IMR-90 (cell line): ENCODE data around the gene CCSER1. TPM values are rescaled to one million over a fixed set of nuclear protein-coding genes. Genes with fewer than 3 reads are reported as not detected.

Source experiments
- ATAC-seq: fragments of 200-7000 bp; cut with Tn5 transposase; 2 replicates; pipeline ENCODE4 v1.9.1; 2020; ENCODE audit warnings: low read depth, mild to moderate bottlenecking, moderate library complexity
- BruUV-seq: library from RNA; stranded (reverse); fragments of 400-500 nt; replicated peaks from 2 replicates; lab custom pipeline; 2021; lab: Mats Ljungman, UMichigan
- CTCF ChIA-PET: fragments of 300-600 bp; formaldehyde crosslinking; extraction: SDS; loops from one replicate; lab custom pipeline; 2021; ENCODE audit warnings: antibody characterized with exemption; lab: Yijun Ruan, JAX
- POLR2A ChIA-PET: fragments of 300-600 bp; sonication (Branson Sonifier 250); formaldehyde crosslinking; loops from one replicate; lab custom pipeline; 2022; ENCODE audit warnings: antibody characterized with exemption; ENCODE audit not compliant: unreplicated experiment; lab: Charles Lee
- DNase-seq: peaks from one replicate; pipeline ENCODE4 v3.0.0; 2013
- H2AFZ ChIP-seq: replicated peaks from 2 replicates; pipeline ENCODE3; 2013; ENCODE audit warnings: low read length, mild to moderate bottlenecking; ENCODE audit not compliant: poor library complexity
- H2AK5ac ChIP-seq: 2 replicates; pipeline ENCODE4 v1.6.1; 2013; ENCODE audit warnings: low read depth, low read length, inconsistent platforms
- H2AK9ac ChIP-seq: replicated peaks from 2 replicates; pipeline ENCODE3; 2013; ENCODE audit warnings: mild to moderate bottlenecking, low read depth, low read length, moderate library complexity; ENCODE audit not compliant: poor library complexity
- H2BK120ac ChIP-seq: 2 replicates; pipeline ENCODE4 v1.6.1; 2013; ENCODE audit warnings: low read depth, low read length, inconsistent platforms
- H2BK15ac ChIP-seq: 3 replicates; pipeline ENCODE4 v1.6.1; 2013; ENCODE audit warnings: low read depth, low read length, inconsistent platforms
- H2BK20ac ChIP-seq: 2 replicates; pipeline ENCODE4 v1.6.1; 2013; ENCODE audit warnings: low read depth, mild to moderate bottlenecking, inconsistent platforms, low read length, moderate library complexity
- H2BK5ac ChIP-seq: 2 replicates; pipeline ENCODE4 v1.6.1; 2013; ENCODE audit warnings: mild to moderate bottlenecking, low read depth, low read length, inconsistent platforms; ENCODE audit not compliant: poor library complexity, severe bottlenecking
- H3K14ac ChIP-seq: replicated peaks from 2 replicates; pipeline ENCODE4 v1.6.1; 2013; ENCODE audit warnings: low read depth, low read length, inconsistent platforms
- H3K18ac ChIP-seq: 2 replicates; pipeline ENCODE4 v1.6.1; 2013; ENCODE audit warnings: low read depth, low read length, control low read depth
- H3K23ac ChIP-seq: 2 replicates; pipeline ENCODE4 v1.6.1; 2013; ENCODE audit warnings: low read depth, low read length, inconsistent platforms
- H3K27ac ChIP-seq: 2 replicates; pipeline ENCODE4 v1.5.1; 2013; ENCODE audit warnings: mild to moderate bottlenecking, control low read depth, low read length; ENCODE audit not compliant: insufficient read depth
- H3K27me3 ChIP-seq: 2 replicates; pipeline ENCODE4 v1.6.1; 2013; ENCODE audit warnings: low read length; ENCODE audit not compliant: control insufficient read depth, insufficient read depth
- H3K36me3 ChIP-seq: 2 replicates; pipeline ENCODE4 v1.6.1; 2013; ENCODE audit warnings: low read length, mixed read lengths; ENCODE audit not compliant: control insufficient read depth, insufficient read depth
- H3K4ac ChIP-seq: 2 replicates; pipeline ENCODE4 v1.6.1; 2013; ENCODE audit warnings: low read depth, low read length, inconsistent platforms
- H3K4me1 ChIP-seq: 2 replicates; pipeline ENCODE4 v1.6.1; 2013; ENCODE audit warnings: low read length, mixed read lengths; ENCODE audit not compliant: control insufficient read depth, insufficient read depth
- H3K4me2 ChIP-seq: 2 replicates; pipeline ENCODE4 v1.6.1; 2013; ENCODE audit warnings: low read depth, mild to moderate bottlenecking, control low read depth, low read length, moderate library complexity
- H3K4me3 ChIP-seq: 2 replicates; pipeline ENCODE4 v1.5.1; 2013; ENCODE audit warnings: low read depth, mild to moderate bottlenecking, control low read depth, low read length, moderate library complexity; ENCODE audit not compliant: insufficient read depth
- H3K56ac ChIP-seq: 2 replicates; pipeline ENCODE4 v1.6.1; 2013; ENCODE audit warnings: low read length, inconsistent platforms; ENCODE audit not compliant: insufficient read depth; ENCODE audit errors: extremely low read depth
- H3K79me1 ChIP-seq, 2 experiments: 2 replicates each; pipeline ENCODE4 v1.6.1; 2013; ENCODE audit warnings: low read length in 2 of 2, inconsistent platforms in 1 of 2, low read depth in 1 of 2
- H3K9ac ChIP-seq: 2 replicates; pipeline ENCODE4 v1.6.1; 2013; ENCODE audit warnings: low read depth, low read length, control low read depth
- H3K9me1 ChIP-seq: 2 replicates; pipeline ENCODE4 v1.6.1; 2013; ENCODE audit warnings: low read length, inconsistent platforms; ENCODE audit not compliant: insufficient read depth
- H3K9me3 ChIP-seq: 2 replicates; pipeline ENCODE4 v1.6.1; 2013; ENCODE audit warnings: low read length; ENCODE audit not compliant: control insufficient read depth, insufficient read depth
- H4K20me1 ChIP-seq: 2 replicates; pipeline ENCODE4 v1.6.1; 2013; ENCODE audit warnings: low read length, inconsistent platforms; ENCODE audit not compliant: insufficient read depth
- H4K5ac ChIP-seq: 2 replicates; pipeline ENCODE4 v1.6.1; 2013; ENCODE audit warnings: mild to moderate bottlenecking, low read depth, low read length, control low read depth
- H4K8ac ChIP-seq, 2 experiments: 2 replicates each; pipeline ENCODE4 v1.6.1; 2013; ENCODE audit warnings: low read depth in 2 of 2, low read length in 2 of 2, control low read depth in 1 of 2, inconsistent platforms in 1 of 2
- H4K91ac ChIP-seq: 2 replicates; pipeline ENCODE4 v1.6.1; 2013; ENCODE audit warnings: low read depth, low read length, inconsistent platforms; ENCODE audit not compliant: insufficient read depth
- CHD1 ChIP-seq: IDR thresholded peaks from 2 replicates; pipeline ENCODE4 v1.6.1; 2012; ENCODE audit warnings: low read depth, low read length, improper control_type of control experiment
- FOS ChIP-seq: fragments of 150-350 bp; IDR thresholded peaks from 2 replicates; pipeline ENCODE4 v1.6.1; 2016; ENCODE audit warnings: low read depth, low read length
- MAFK ChIP-seq: IDR thresholded peaks from 2 replicates; pipeline ENCODE4 v1.6.1; 2012; ENCODE audit warnings: low read depth, low read length, improper control_type of control experiment
- RFX5 ChIP-seq: IDR thresholded peaks from 2 replicates; pipeline ENCODE4 v1.8.0; 2012; ENCODE audit warnings: low read depth, mild to moderate bottlenecking, low read length, moderate library complexity
- SMC3 ChIP-seq: fragments of 150-350 bp; IDR thresholded peaks from 2 replicates; pipeline ENCODE4 v1.6.1; 2016; ENCODE audit warnings: low read depth, mild to moderate bottlenecking, antibody characterized with exemption, low read length, moderate library complexity
- WGBS, 2 experiments: methylation state at CpG; one replicate each; pipeline versions ENCODE4 v1.1.5 to v1.1.7; 2013; ENCODE audit warnings: missing lambda C conversion rate in 2 of 2; ENCODE audit not compliant: insufficient read length in 1 of 2; ENCODE audit errors: extremely low coverage in 2 of 2; 5-methylcytosine and 5-hydroxymethylcytosine counted together
- dilution Hi-C: fragments of 300-500 bp; cut with HindIII; formaldehyde crosslinking; loops from one replicate; pipeline ENCODE4 v1.14.3; 2018; ENCODE audit warnings: low sequenced_read_pairs; ENCODE audit not compliant: unreplicated experiment
- in situ Hi-C: fragments of 300-500 bp; cut with MboI; formaldehyde crosslinking; loops from 3 replicates; pipeline ENCODE4 v1.14.3; 2019; ENCODE audit warnings: low sequenced_read_pairs, inconsistent platforms, mixed read lengths
- intact Hi-C: fragments of 100-400 bp; cut with micrococcal nuclease; formaldehyde crosslinking; loops from 2 replicates; pipeline ENCODE4 v1.10.0; 2022
- polyA plus RNA-seq, 3 experiments: library from polyadenylated mRNA; depleted of rRNA; stranded (reverse); fragments of >200 nt; gene quantifications; 2 replicates each; pipeline ENCODE4 v1.2.3, GENCODE V29; 2012; ENCODE audit warnings: low replicate concordance in 1 of 3
- total RNA-seq: library from RNA; depleted of rRNA; stranded (reverse); fragments of >200 nt; gene quantifications from 2 replicates; pipeline ENCODE4 v1.2.3, GENCODE V29; 2012

The CCSER1 gene
- total and polyA plus RNA-seq, 2 of the 4 experiments (the other 2 are of a cell fraction) = not detected

- TF ChIP-seq FOS = no peak
- TF ChIP-seq MAFK = 0 out of 2 replicates have a peak, but pooled peaks have one; percentile 25
- TF ChIP-seq CHD1 = no peak
- no peak for TF ChIP-seq RFX5
- TF ChIP-seq SMC3 = no peak
- H3K56ac ChIP-seq = no peak overlapping the region
- H2BK15ac ChIP-seq = no peak overlapping the region
- H4K5ac ChIP-seq = no peak overlapping the region
- no peak overlapping the region for H3K4me3 ChIP-seq
- H3K4me1 ChIP-seq = no peaks in the 10 kb centered on the region
- H3K27me3 ChIP-seq = no peaks in the 10 kb centered on the region
- BruUV-seq = no TSS peak
- no peak overlapping the region for H3K18ac ChIP-seq
- H3K4me2 ChIP-seq = no peak overlapping the region
- no peak overlapping the region for H3K23ac ChIP-seq
- no peak overlapping the region for H4K91ac ChIP-seq
- in situ Hi-C loops (no loop called here), dilution Hi-C loops (no loop called here), intact Hi-C loops (no loop called here)
- no peak overlapping the region for H2BK20ac ChIP-seq
- no peak overlapping the region for H4K8ac ChIP-seq
- no peak for ATAC-seq
- no peak overlapping the region for H3K9ac ChIP-seq
- no peak overlapping the region for H3K4ac ChIP-seq
- H2AK5ac ChIP-seq = no peak overlapping the region
- no peaks in the 10 kb centered on the region for H4K20me1 ChIP-seq
- no peak overlapping the region for H3K27ac ChIP-seq
- no peak overlapping the region for H2AK9ac ChIP-seq
- ChIA-PET CTCF (no interaction called here), POLR2A (no interaction called here)
- no peaks in the 10 kb centered on the region for H3K9me1 ChIP-seq
- no peak overlapping the region for H3K14ac ChIP-seq
- WGBS, 2 experiments = no CpG with 5 or more reads among the region's 3 CpGs
- H2BK5ac ChIP-seq = no peak overlapping the region
- H2BK120ac ChIP-seq = no peak overlapping the region
- no peaks in the 10 kb centered on the region for H3K79me1 ChIP-seq
- no peaks in the 10 kb centered on the region for H3K36me3 ChIP-seq
- no peak for DNase-seq
- no peak overlapping the region for H2AFZ ChIP-seq
- H3K9me3 ChIP-seq = no peaks in the 10 kb centered on the region
Measured at GRCh38 chr4:90227177-90227576, 100.0 kb downstream of the CCSER1 start.
